C1 segment of cervical spinal cord (tissue), 14 donors: ENCODE measurements around the gene PRELID1.
A peak's percentile ranks its signal among the peaks of the same experiment; 100 is the strongest.
"Not testable (repeated sequence)": the region's sequence is repeated elsewhere in the genome, so short reads cannot be mapped to it uniquely, and the experiment has no call there.

ENCODE experiments used
- DNase-seq, 14 donors: peaks; one replicate each; lab custom pipeline; 2025; lab: John Stamatoyannopoulos, UW

The PRELID1 gene

DNA sequence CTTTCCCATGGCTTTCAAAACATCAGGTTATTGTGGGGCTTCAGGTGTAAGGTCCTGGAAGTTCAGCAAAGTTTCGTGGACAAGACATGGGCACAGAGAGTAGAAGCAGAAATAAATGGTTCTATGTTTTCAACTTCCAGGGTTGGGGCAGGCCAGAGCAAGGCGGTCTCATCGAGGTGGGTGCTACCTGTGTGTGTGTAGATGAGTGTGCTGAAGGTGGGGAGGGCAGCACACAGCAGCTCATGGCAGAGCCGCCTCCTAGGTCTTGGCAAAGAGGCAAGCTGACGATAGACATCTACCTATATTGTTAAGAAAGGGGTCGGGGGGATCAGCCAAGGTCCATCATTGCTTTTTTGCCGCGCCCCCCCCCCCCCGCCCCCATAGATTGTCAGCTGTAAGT is 3.9 kb upstream of the PRELID1 start:
- no peak for DNase-seq

DNA sequence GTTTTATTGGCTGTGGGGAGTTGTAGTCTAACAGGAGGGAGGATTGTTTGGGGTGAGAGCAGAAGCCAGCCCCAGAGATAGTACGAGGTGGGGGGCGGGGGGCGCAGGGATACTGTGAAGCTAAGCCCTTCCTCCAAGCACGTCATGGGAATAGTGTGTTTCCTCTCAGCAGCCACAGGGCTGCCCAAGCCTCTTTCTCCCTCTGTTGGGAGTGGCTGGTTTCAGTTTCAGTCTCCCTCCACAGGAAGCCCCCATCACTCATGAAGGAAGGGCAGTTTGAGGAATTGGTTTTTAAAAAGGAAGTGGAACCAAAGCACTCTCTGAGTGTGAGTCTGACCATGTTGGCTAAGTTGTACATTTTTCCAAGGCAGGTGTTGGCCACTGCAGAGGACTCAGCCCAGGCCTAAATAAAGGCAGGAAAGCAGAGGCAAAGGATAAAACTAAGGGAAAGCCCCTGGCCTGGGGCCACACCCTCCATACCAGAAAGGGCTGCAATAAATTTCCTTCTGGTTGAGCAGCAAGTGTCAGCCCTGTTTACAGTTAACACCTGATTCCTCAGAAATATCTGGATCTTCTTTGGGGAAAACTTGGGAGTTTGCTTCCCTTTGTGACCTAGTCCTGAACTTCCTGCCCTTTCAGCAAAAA is 3.2 kb upstream of the PRELID1 start:
- peak in 6 of 14 donors; percentile 21 to 58 (median 38) for DNase-seq

DNA sequence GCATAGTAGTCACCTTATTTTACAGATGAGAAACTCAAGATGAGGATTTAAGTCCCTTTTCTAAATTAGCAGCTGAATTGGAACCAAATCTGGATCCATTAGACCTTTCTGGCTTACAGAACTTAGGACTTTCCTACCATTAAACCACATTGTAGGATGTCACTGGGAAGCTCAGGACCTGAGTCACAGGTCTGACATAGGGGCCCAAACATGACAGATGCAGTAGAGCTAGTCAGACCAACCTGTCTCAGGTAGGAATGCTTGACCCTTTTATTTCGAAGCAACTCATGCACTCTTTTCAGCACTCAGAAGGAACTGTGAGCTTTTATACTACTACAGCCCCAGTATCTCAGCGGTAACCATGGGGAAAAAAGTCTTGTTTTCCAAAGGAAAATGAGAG is 2.6 kb upstream of the PRELID1 start:
- no peak for DNase-seq

DNA sequence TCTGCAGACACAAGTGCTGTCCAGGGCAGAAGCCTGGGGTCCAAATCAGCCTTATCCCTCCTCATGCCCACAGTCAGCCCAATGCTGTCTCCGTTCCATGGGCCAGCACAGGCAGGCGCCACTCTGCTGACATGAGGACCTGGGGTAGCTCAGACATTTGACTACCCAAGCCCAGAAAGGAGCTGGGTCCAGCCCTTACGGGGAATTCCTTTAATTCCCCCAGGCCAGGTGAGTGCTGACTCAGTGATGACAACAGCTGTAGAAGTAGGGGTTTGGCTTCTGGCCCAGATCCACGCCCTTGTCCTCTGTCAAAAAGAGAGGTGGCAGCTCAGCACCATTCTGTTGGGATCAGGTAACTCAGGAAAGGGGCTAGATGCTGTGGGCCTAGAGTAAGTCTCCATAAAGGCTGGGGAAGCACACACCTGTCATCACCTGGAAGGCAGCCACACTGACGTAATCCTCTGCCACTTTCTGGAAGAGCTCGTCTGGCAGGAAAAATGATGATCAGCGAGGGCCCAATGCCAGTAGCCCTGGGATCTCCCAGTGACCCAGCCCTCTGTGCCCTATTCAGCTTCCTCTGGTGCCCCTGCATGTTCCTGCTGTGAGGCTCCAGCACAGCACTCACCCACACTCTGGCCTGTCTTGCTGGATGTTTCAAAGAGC is 2.0 kb upstream of the PRELID1 start:
- DNase-seq = peak in 1 of 14 donors; percentile 34

DNA sequence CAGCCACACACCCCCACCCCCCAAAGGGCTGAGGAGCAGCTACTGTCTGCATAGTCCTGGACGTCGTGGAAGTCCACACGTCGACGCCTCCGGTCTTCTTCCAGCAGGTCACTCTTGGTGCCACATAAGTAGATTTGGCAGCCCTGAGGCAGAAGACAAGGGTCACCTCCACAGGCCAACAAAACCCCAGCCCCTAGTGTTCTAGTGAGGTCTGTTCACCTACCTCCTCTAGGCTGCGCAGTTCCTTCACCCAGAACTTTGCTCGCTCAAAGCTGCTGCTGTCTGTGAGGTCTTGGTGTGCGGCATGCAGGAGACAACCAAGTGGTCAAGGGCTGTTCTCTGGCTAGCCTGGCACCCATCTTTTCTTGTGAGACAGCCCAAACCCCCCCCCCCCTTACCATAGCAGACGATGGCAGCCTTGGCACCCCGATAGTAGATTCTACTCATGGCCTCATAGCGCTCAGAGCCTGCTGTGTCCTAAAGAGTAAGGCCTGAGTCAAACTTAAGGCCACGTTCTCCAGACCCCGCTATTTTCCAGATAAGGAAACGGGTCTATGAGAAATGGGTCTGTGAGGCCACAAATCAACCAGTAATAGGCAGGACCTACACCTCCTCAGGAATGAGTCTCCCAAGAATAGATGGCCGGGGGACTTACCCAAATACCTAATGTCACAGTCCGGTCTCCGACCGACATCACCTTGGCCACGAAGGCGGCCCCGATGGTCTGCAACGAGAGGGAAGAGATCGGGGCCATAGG is 1.1 kb upstream of the PRELID1 start:
- DNase-seq = no peak

DNA sequence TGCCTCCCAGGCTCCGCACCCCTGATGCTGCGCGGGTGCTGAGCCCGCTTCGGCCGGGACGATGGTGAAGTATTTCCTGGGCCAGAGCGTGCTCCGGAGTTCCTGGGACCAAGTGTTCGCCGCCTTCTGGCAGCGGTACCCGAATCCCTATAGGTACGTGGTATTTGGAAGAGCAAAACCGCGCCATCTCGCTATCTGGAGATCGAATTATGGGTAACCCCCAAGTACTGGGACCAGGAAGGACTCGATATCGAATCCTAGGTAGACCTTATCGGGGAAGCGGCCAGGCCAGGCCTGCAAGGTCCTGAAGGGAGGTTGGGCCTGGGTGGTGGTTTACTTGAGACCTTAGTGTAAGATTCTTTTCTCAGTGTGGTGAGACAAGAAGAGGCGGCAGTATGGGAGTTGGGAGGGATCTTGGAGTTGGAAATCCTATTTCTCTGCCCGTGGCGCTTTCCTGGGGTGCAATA is 359 bp downstream of the PRELID1 start:
- no peak for DNase-seq

DNA sequence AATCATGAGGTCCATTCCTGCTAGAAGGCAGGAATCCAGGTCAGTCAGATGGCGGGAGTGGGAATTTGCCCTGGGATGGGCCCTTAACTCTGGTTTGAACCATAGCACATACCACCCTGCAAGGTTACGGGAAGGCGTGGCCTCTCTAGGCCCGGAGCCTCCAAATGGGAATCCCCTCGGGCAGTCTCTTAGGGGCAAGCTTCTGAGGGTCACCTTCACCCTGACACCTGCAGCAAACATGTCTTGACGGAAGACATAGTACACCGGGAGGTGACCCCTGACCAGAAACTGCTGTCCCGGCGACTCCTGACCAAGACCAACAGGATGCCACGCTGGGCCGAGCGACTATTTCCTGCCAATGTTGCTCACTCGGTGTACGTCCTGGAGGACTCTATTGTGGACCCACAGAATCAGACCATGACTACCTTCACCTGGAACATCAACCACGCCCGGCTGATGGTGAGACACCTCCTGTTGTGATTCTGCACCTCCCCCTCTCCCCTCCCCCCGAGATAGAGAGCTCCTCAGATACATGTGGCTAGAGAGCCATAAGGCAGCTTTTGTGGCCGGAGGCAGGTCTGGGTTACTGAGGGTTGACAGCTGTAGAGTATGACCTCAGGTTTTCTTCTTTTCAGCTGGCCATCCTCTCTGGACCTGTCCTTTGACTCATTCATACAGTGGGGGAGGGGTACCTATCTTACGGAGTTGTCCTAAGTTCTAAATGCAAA is 957 bp downstream of the PRELID1 start:
- DNase-seq = no peak

DNA sequence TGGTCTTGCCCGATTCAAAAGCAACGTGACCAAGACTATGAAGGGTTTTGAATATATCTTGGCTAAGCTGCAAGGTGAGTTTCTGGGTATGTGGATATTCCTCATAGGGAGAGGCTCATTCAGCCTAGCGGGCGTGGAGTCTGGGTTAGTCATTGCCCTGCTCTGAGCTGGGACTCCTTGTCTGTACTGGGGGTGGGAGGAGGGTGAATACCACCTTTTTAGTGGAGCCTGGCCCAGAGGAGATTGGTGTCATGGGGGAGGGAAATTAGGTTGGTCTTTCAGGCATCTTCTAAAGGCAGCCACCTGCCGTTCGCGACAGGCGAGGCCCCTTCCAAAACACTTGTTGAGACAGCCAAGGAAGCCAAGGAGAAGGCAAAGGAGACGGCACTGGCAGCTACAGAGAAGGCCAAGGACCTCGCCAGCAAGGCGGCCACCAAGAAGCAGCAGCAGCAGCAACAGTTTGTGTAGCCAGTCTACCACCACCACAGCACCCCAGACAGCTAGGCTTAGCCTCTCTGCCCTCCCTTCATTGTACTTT is 2.6 kb downstream of the PRELID1 start:
- DNase-seq = not testable (repeated sequence)

DNA sequence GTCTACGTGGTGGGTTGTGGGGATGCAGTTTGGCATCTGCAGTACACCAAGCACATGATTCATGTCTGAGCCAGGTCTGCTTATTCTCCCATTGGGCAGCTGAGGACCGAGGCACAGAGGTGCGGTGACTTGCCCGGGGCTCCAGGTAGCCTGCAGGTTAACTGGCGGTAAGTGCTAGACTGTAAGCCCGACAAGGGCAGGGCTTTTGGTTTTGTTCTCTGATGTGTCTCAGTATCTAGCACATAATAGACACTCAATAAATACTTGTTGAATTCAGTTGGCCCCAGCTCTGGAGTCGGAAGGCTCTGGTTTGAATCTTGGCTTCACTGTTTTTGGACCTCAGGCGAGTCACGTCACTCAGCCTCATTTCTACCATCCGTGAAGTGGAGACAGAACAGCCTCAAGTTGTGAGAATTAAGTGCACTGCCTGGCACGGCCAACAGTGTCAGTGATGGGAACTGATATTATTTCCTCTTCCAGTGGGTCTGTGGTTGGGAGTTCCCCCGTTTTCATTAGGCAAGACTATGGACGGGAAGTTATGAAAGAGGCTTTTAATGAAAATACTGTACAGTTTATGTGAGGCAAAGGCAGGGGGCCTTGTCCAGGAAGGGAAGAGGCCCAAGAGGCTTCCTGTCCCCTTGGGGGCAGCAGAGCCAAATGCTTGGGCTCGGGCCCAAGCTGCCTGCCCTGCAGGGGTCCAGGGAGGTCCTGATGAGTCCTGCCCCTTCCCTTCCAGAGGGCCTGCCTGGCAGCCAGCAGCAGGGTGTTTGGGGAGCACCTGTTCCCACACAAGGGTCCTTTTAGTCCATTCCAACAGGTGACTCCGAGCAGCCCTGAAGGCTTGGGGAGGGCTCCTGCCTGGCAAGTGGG is 3.3 kb downstream of the PRELID1 start:
- peak in 1 of 14 donors; percentile 30 for DNase-seq

DNA sequence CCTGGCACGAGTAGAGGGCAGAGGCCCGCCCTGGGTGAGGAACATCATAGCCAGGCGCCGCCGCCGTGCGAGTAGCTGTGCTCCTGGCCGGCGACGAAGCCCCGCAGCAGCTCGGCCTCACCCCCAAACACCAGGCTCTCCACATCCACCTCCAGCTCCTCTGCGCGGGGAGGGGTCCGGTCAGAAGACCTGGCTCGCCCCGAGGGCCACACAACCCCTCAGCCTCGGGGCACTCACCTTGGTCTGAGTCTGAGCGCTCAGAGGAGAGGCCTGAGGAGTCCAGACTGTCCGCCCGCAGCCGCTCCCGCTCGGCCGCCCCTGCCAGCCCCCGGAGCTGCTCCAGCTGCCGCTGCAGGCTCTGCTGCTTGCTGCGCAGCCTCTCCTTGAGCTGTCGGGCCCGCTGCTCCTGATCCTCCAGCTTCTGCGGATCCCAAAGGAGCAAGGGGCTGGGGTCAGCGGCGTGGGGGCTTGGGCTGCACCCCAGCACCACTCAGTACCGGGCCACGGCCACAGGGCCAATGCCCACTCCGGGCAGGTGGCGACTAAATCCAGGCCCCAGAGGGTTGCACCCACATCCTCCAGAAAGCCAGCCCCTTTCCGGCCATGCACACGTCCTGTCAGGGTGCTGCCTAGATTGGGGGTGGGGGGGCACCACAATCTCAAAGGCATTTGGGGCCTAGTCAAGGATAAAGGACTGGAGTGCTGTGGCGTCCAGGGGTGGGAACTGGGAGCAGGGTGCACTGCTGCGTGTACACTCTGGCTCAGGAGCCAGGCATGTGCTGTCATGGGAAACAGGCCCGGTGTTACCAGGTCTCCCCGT is 4.2 kb downstream of the PRELID1 start:
- DNase-seq = no peak

DNA sequence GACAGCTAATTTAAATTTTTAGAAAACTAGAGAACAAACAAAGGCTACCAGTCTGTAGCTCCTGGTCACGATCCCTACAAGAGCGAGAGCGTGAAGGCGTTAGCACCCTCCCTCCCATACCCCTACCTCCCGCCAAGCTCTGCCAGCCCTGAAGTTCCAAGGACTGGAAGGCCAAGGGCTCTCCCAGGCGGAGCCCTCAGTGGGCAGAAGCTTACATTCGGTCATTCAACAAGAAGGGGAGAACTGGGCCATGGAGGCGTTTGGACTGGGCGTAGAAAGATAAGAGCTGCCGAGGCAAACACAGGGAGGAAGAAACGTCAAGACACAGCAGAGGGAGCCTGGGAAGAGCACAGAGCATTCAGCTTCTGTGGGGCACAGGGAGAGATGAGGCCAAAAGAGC is 5.1 kb downstream of the PRELID1 start:
- no peak for DNase-seq

DNA sequence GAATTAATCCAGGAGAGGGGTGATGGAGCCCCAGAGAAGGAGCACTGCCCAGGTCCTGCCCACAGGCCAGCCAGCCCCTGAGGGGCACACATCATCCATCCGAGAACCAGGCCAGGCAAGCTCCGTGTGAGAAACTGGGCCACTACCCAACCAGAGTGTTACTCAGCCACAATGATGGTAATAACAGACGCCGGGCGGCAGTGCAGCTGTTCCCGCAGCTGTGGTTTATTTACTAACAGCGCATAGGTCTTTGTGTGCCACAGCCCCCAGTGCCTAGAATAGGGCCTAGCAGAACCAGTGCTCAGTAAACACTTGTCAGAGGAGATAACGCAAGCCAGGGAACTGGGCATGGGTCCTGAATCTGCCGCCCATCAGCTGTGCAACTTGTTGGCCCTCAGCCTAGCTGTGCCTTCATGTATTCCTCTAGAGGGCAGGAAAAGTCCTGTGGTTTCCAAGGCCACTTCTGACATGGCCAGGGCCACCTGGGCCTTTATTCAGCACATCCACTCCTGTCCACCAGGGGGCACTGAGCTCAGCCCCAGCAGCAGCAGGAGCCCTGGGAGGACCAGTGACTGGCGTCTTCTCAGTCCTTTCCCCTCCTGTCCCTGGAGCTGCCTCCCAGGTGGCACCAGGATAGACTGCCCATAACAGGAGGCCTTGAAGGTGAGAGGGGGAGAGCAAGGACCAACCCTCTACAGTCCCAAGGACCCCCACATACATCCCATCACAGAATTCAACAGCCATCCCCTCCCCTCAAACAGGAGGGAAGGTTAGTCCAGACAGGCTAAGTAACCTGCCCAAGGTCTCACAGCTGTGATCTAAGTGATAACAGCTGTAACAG is 6.0 kb downstream of the PRELID1 start:
- DNase-seq = peak in 2 of 14 donors; percentile 19 to 36

DNA sequence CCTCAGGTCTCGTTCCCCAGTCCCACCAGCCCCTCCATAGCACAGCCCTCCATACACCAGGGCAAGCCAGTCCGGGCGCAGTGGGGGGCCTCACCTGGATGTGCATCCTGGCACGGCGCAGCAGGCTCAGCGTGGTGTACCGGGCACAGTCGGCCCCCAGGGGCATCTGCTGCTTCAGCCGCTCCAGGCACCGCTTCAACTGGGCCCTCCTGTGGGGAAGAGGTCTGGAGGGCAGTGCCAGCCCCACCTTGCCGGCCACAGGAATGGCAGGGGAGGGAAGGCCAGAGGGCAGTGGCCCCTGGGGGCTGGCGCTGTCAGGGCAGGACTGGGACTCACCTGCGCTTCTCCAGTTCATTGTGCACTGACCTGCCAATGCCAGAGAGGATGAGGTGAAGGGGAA is 6.7 kb downstream of the PRELID1 start:
- no peak for DNase-seq

DNA sequence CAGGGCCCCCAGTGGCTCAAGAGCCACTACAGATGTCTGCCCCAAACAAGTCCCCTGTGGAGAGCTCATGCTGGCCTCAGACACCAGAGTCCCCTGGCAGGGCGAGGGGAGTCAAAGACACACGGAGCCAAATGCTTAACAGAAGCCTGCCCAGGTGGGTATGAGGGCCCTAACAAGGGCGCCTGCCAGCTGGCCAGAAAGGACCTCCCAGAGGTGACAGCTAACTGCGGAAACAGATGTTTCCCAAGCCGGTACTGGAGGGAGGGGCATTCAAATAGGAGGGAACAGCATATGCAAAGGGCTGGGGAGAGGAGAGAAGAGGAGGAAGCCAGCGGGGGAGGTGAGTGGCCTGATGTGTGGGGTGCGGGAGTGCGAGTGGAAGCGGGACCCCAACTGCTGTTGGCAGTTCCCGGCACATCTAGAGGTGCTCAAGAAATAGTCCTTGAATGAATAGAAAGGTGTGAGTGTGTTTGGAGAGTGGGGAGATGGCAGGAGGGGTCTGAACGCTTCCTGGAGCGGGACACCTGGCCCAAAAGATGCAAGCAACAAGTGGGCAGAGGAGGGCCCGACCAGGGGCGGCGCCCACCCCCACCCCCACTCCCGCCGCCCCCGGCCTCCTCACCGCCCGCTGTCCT is 7.3 kb downstream of the PRELID1 start:
- no peak for DNase-seq

DNA sequence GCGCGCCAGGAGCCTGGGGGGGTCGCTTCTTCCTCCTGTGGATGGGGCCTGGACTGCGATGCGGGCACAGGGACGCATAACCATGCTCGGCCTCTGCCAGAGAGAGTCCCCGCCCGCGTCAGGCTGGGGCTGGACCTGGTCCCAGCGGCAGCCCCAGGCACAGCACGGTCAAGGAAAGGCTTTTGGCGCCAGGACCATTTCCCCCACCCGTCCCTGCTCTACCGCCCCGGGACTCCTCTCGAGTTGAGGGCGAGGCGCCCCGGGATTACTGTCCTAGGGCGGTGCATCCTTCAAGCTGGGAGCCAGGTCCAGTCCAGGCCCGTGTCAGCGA is 7.8 kb downstream of the PRELID1 start:
- DNase-seq = no peak

DNA sequence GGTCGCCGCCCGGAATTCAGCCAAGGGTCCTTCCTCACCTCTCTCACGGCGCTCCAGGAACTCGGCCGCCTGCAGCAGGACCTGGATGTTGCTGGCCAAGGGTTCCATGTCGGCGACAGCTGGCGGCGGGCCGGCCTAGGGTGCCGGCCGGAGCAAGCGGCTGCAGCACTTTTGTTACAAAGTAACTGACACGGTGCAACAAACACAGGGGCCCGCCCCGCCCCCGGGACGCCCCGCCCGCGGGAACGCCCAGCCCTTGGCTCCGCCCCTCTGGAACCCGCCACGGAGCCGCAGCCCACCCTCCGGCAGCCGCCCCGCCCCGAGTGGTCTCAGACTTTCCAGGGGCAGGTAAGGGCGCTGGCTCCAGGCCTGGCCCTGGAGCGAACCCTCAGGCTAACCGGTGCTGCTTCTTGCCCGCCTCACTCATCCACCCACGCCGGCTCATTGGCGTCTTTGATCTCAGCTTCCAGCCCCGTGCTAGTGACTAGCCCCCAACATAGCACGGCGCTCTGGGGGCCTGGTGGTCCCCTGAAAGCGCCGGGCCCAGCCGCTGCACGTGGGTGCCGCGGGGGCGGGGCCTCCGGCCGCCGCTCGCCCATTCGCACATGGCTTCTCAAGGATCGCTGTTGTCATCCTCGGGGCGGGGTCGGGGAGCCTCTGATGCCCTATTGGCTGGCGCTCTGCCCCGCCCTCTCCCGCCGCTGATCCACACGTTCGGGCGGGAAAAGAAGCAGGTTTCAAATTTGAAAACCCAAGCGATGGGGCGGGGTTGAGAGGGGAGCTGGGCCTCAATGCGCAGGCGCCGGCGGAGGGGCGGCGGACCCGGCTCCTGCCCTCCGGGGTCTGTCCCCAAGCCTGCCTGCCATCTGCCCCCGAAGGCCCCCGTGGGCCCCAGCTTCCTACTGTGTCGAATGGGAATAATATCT is 8.4 kb downstream of the PRELID1 start, which contains the start of gene MXD3:
MXD3 (minus strand) TSS at position 176 of the 926 bp plus-strand sequence; CDS start at position 108, 68 bp downstream.
- peak in 13 of 14 donors; percentile 17 to 86 (median 74) for DNase-seq

DNA sequence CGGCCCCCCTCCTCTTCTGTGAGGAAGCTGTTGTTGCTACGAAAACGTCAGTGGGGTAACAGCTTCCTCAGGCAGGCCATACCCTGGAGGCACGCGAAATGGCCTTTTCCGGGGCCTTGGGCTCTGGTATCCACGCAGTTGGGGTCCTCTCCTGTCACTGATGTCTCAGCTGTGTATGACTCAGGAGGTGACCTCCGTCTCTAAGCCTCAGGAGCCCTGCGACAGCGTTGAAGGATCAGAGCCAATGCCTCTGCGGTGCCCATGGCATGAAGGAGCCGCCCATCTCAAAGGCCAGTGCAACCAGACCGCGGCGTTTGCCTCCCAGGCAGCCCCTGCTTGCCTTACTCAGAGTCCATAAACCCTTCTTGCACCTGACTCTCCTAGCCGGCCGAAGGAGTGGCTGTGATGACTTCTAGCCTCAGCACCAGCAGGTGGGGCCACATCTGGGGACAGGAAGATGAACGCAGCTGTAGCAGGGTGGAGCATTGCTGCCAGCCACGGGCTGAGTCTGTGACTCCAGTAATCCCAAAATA is 9.1 kb downstream of the PRELID1 start:
- no peak for DNase-seq
